Kidney (tissue), 14 donors: Measurements from ENCODE around the gene XPR1. TPM values are rescaled to one million over a fixed set of nuclear protein-coding genes. Genes with fewer than 3 reads are reported as not detected.
"Not testable (repeated sequence)": the region's sequence is repeated elsewhere in the genome, so short reads cannot be mapped to it uniquely, and the experiment has no call there.

Source experiments
- DNase-seq, 5 donors: peaks; one replicate each; pipeline ENCODE4 v3.0.0-alpha.2; 2013 to 2020
- FAIRE-seq: peaks from 2 replicates; lab custom pipeline; 2012; peaks lifted over from hg19 to GRCh38; lab: Jason Lieb, UNC
- H3K27ac ChIP-seq, 2 donors: one replicate each; pipeline ENCODE4 v1.7.0; 2013; ENCODE audit warnings: low read depth in 2 of 2, low read length in 2 of 2, inconsistent platforms in 1 of 2
- H3K27me3 ChIP-seq: one replicate; pipeline ENCODE4 v1.7.1; 2013; ENCODE audit warnings: low read length, inconsistent platforms; ENCODE audit not compliant: control insufficient read depth, insufficient read depth
- H3K36me3 ChIP-seq, 3 donors: one replicate each; pipeline versions ENCODE4 v1.7.0 to v1.7.1; 2013; ENCODE audit warnings: low read length in 3 of 3, control low read depth in 1 of 3, inconsistent platforms in 1 of 3; ENCODE audit not compliant: insufficient read depth in 3 of 3, control insufficient read depth in 2 of 3
- H3K4me1 ChIP-seq, 3 donors: one replicate each; pipeline versions ENCODE4 v1.7.0 to v1.7.1; 2013; ENCODE audit warnings: low read length in 3 of 3, inconsistent platforms in 1 of 3, low read depth in 1 of 3; ENCODE audit not compliant: control insufficient read depth in 2 of 3, insufficient read depth in 2 of 3
- H3K4me3 ChIP-seq, 3 donors: one replicate each; pipeline versions ENCODE4 v1.7.0 to v1.8.1; 2013; ENCODE audit warnings: low read length in 3 of 3, control low read depth in 1 of 3, inconsistent platforms in 1 of 3
- H3K9ac ChIP-seq, 3 donors: one replicate each; pipeline versions ENCODE4 v1.7.0 to v1.7.1; 2013; ENCODE audit warnings: low read length in 3 of 3, control low read depth in 1 of 3, inconsistent platforms in 1 of 3
- H3K9me3 ChIP-seq, 3 donors: one replicate each; pipeline versions ENCODE4 v1.7.0 to v1.7.1; 2013; ENCODE audit warnings: low read length in 3 of 3, control low read depth in 1 of 3, inconsistent platforms in 1 of 3; ENCODE audit not compliant: control insufficient read depth in 2 of 3, insufficient read depth in 1 of 3
- CTCF ChIP-seq: IDR thresholded peaks from 3 replicates; pipeline ENCODE4 v1.5.1; 2012; ENCODE audit warnings: mild to moderate bottlenecking, moderate library complexity, borderline replicate concordance; ENCODE audit not compliant: insufficient read depth; ENCODE audit errors: extremely low read depth
- intact Hi-C: fragments of 100-400 bp; cut with DNase I; formaldehyde crosslinking; loops from one replicate; pipeline ENCODE4 v1.11.1; 2022
- polyA plus RNA-seq: library from polyadenylated mRNA; stranded (reverse); fragments of 350-450 nt; fragmentation: Illumina TruSeq; extraction: RNeasy Lipid Tissue Mini Kit (QIAGEN cat#74804); gene quantifications from one replicate; pipeline ENCODE4 v1.2.3, GENCODE V29; 2014; ENCODE audit warnings: low read depth, low replicate concordance; ENCODE audit not compliant: insufficient read depth
- total RNA-seq: library from RNA; stranded (reverse); fragmentation: NEBNext Ultra II Directional; extraction: Animal tissue kit (Norgen Biotek cat#: 25700); gene quantifications from one replicate; pipeline ENCODE4 v1.2.1, GENCODE V29; 2021
- donor health status: control.
- donor health status: control.
- donor health status: control.
- donor health status: control.
- donor health status: control.
- donor health status: DM: yes; HTN: yes; CAD: no.
- donor health status: Normal renal cell carcinoma (clear cell type).

XPR1 gene
- total and polyA plus RNA-seq, 2 donors from 2014 or later: 10.9 to 33.5 TPM

GRCh38 chr1:180720753-180721152 is 88.9 kb downstream of the XPR1 start:
- no peaks in the 10 kb centered on the region for H3K36me3 ChIP-seq
- no peak overlapping the region for H3K9ac ChIP-seq
- intact Hi-C loops: no loop called here
- TF ChIP-seq CTCF: no peak
- no peak overlapping the region for H3K27ac ChIP-seq
- peaks cover 0 to 2% (median 0%) of the 10 kb centered on the region in 3 donors for H3K4me1 ChIP-seq
- no peak overlapping the region for H3K4me3 ChIP-seq
- H3K27me3 ChIP-seq: no peaks in the 10 kb centered on the region
- FAIRE-seq: no peak
- H3K9me3 ChIP-seq: no peaks in the 10 kb centered on the region
- no peak for DNase-seq

- Histone ChIP-seq H3K36me3 (no peaks in the 10 kb centered on the region), H3K9ac (no peak overlapping the region), H3K4me1 (peaks cover 0 to 2% (median 0%) of the 10 kb centered on the region in 3 donors), H3K27me3 (no peaks in the 10 kb centered on the region), H3K4me3 (no peak overlapping the region), H3K27ac (no peak overlapping the region), H3K9me3 (no peaks in the 10 kb centered on the region)
- DNase-seq (no peak), FAIRE-seq (no peak)
- intact Hi-C loops: no loop called here
- TF ChIP-seq CTCF: no peak
Observed at GRCh38 chr1:180722586-180722985, 90.8 kb downstream of the XPR1 start.

- DNase-seq: no peak
- no peak overlapping the region for H3K9ac ChIP-seq
- intact Hi-C loops: no loop called here
- peaks cover 0 to 2% (median 0%) of the 10 kb centered on the region in 3 donors for H3K4me1 ChIP-seq
- no peaks in the 10 kb centered on the region for H3K9me3 ChIP-seq
- H3K27ac ChIP-seq: no peak overlapping the region
- no peak for TF ChIP-seq CTCF
- no peak overlapping the region for H3K4me3 ChIP-seq
- H3K27me3 ChIP-seq: no peaks in the 10 kb centered on the region
- no peaks in the 10 kb centered on the region for H3K36me3 ChIP-seq
- FAIRE-seq: no peak
Observed at GRCh38 chr1:180724055-180724454, 92.2 kb downstream of the XPR1 start.

GRCh38 chr1:180726024-180726423 is 94.2 kb downstream of the XPR1 start:
- H3K27me3 ChIP-seq, FAIRE-seq, H3K4me3 ChIP-seq, H3K4me1 ChIP-seq, H3K27ac ChIP-seq, intact Hi-C loops, H3K36me3 ChIP-seq, DNase-seq, H3K9ac ChIP-seq: not testable (repeated sequence)
- H3K9me3 ChIP-seq: peaks cover 0 to 11% (median 0%) of the 10 kb centered on the region in 3 donors

DNA sequence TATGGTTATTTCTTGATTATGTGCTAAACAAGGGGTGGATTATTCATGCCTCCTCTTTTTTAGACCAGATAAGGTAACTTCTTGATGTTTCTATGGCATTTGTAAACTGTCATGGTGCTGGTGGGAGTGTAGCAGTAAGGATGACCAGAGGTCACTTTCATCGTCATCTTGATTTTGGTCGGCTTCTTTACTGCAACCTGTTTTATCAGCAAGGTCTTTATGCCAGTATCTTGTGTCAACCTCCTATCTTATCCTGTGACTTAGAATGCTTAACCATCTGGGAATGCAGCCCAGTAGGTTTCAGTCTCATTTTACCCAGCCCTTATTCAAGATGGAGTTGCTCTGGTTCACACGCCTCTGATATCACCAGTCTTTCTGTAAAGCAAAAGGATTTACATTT is 95.9 kb downstream of the XPR1 start:
- H3K9ac ChIP-seq, DNase-seq, H3K4me3 ChIP-seq, H3K4me1 ChIP-seq, intact Hi-C loops, H3K27me3 ChIP-seq, H3K36me3 ChIP-seq, H3K27ac ChIP-seq, FAIRE-seq: not testable (repeated sequence)
- H3K9me3 ChIP-seq: peaks cover 0 to 11% (median 0%) of the 10 kb centered on the region in 3 donors
